MV-4-11 (cell line): ENCODE measurements around the gene NUCKS1.
"Not testable (repeated sequence)": the region's sequence is repeated elsewhere in the genome, so short reads cannot be mapped to it uniquely, and the experiment has no call there.

Experiments
- DNase-seq: peaks from one replicate; lab custom pipeline; 2025; lab: John Stamatoyannopoulos, UW

NUCKS1 gene

DNA sequence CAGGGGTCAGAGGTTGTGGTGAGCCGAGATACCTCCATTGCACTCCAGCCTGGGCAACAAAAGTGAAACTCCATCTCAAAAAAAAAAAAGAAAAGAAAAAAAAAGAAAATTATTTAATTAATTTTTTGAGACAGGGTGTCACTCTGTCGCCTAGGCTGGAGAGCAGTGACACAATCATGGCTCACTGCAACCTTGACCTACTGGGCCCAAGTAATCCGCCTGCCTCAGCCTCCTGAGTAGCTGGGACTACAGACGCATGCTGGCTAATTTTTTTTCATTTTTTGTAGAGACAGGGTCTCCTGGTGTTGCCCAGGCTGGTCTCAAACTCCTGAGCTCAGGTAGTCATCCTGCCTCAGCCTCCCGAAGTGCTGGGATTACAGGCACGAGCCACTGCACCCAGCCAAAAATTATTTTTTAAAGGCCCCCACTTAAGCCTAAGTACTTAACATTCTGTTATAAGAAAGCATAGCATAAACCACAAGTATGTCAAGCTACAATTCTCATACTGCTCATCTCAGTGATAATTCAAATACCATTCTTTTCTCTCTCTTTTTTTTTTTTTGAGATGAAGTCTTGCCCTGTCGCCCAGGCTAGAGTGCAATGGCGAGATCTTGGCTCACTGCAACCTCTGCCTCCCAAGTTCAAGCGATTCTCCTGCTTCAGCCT, 19.9 kb downstream of the NUCKS1 start:
- no peak for DNase-seq

DNA sequence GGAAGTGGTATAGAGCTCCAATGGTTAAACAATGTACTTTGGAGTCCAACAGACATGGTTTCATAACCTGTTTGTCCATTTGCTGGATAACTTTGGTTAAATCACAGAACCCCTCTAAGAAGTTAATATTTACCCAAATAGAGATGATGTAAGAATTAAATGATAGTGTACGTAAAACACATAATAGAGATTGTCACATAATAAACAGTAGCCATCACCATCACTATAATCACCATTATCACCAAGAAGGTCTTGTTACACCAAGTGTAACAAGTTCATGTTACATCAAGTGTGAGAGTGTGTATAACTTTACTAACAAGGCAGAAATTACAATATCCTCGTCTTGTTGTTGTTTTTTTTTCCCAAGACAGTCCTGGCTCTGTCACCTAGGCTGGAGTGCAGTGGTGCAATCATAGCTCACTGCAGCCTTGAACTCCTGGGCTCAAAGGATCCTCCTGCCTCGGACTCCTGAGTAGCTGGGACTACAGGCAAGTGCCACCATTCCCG, 23.3 kb downstream of the NUCKS1 start:
- no peak for DNase-seq

DNA sequence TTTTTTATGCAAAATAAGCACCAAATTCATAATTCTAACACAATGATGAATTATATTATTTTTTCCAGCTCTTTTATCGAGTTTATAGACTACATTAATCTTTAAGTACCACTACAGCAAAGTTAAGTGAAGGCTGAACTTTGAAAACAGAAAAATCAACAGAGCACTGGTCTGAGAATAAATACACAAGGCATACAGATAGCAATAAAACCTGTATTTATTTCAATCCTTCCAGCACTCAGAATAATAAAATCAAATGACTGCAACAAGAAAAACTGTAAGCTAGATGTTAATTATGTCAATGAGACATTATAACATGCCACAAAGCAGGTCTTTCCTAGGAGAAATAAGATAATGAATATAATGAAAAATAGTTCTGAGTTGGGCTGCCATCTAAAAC, 24.5 kb downstream of the NUCKS1 start:
- DNase-seq = no peak

DNA sequence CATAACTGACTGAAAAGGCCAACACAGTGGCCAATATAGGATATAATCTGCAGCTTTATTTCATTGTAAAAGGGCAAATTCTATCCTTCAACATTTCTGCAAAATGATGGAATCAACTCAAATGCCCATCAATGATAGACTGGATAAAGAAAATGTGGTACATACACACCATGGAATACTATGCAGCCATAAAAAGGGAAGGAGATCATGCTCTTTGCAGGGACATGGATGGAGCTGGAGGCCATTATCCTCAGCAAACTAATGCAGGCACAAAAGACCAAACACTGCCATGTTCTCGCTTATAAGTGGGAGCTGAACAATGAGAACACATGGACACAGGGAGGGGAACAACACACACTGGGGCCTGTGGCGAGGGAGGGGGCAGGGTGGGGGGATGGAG, 29.2 kb downstream of the NUCKS1 start:
- not testable (repeated sequence) for DNase-seq

DNA sequence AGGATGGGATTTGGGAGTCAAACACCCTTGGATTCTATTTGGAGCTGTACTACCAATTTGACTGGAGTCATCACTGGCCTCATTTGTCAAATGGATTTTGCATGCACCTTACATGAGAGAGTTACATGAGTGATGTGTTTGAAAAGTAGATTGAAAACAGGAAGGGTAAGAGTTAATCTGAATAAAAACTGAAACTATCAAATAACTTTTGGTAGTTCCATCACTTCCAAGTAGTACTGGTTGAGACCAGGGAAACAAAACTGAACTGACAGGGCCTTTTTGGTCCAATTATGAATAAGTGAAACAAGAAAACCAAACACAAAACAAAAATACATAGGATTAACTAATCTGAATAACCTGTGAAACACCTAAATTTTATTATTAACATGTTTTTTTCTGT, 30.2 kb downstream of the NUCKS1 start:
- no peak for DNase-seq

DNA sequence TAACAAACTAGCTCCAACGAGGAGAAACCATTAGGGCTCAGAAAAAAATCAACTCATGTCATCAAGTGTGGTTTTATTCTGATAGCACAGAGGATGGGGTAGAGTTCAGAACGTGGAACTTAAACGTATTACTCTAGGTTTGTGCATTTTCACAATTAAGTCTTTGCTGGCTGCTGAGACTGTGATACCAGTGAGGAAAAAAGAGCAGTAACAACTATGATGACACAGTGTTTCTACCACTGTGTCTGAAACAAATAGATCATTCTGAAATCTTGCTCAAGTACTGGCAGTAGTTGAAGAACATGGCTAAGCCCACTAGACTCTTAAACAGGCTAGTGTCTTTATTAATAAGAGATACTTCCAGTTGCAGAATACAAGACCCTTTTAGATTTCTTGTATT, 31.0 kb downstream of the NUCKS1 start:
- no peak for DNase-seq

DNA sequence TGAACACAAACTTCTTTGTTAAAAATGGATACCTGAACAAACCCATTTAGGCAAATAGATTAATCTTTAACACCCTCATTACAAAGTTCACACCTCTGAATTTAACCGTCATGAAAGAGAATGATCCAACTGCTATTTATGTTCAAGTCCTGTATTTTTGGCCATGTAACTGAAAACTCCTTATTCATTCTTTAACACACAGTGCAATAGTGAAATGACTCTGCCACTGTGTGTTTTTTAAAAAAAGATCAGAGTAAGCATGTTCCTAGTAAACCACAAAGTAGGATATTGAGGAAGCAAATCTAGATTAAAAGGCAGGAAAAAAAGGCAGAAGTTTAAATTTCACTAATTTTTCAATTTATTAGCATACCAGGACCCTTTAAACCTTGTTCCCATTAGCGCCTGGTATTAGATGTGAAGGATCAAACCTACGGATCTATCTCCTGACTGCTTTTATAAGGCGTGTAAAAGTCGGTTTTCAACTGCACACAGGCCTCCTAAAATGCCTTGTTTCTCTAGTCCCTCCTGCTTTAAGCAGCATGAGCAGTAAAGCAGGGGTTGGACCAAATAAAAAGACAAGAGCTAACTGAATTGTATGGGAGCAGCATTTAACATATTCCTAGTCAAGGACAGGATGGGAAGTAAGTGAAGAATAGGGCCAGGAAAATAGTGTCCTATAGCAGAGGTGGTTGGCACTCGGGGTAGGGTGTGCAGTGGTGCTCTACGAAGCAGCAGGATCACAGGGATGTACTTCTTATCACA, 33.4 kb downstream of the NUCKS1 start:
- no peak for DNase-seq

DNA sequence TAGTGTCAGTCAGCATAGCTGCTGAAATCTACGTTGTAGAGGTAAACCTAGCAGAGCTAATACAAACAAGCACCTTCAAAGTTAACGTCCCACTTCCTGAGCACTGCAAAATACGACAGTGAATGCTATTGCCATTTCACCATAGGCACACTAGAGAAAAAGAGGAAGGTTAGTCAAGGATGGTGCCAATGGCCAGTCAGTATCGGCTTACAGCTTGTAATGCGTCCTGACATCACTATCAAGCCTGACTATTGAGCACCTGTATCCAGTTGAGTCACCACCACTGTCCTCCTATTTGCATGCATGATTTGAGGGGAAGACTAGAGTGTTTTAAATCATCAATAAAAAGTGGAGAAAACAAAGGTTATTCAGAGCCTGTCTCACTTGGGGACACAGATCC, 34.4 kb downstream of the NUCKS1 start:
- peak; percentile 32 for DNase-seq

DNA sequence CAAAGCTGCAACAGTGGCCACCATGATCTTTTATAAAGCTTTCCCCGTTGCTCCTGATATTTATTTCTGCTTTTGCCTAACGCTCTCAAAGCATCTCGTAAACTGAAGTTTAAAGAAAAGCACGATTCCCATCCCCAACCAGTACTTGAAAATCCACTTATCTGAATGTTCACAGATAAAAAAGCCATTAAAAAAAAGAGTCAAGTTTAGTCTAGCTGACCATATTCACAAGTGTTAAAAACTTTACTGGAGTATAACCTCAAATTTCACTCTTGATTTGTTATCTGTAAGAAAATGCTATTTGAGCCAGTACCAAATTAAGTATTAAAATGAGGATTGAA, 35.1 kb downstream of the NUCKS1 start:
- no peak for DNase-seq

DNA sequence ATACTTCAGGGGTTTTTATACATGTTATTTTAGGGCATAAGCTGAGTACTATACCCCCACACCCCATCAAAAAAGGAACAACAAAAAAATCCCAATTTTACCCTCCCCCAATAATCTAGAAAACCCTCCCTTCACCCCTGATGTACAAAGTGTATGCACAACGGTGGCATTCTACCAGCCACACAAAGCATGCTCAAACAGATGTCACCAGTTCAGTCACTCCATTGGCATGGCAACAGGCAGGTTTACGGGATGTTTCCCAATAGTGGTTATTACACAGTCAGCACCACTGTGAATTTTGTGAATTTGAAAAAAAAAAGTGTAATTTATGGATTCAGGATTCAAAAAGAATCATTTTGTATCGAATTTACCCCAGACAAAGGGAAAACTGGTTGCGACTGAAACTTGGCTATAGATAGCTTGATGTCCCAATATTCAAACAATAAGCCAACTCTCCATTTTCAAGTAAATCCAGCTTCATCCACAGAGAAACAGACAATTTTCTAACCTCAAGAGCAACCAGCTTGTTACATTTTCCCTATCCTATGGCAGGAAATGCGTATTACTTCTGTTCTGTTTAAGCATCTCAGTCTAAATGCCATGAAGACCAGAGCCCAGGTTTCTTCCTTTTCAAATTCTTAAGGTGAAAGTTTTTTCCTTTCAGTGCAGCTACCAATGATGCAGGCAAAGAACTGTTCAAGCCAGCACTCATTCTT, 35.6 kb downstream of the NUCKS1 start:
- DNase-seq = peak; percentile 59

DNA sequence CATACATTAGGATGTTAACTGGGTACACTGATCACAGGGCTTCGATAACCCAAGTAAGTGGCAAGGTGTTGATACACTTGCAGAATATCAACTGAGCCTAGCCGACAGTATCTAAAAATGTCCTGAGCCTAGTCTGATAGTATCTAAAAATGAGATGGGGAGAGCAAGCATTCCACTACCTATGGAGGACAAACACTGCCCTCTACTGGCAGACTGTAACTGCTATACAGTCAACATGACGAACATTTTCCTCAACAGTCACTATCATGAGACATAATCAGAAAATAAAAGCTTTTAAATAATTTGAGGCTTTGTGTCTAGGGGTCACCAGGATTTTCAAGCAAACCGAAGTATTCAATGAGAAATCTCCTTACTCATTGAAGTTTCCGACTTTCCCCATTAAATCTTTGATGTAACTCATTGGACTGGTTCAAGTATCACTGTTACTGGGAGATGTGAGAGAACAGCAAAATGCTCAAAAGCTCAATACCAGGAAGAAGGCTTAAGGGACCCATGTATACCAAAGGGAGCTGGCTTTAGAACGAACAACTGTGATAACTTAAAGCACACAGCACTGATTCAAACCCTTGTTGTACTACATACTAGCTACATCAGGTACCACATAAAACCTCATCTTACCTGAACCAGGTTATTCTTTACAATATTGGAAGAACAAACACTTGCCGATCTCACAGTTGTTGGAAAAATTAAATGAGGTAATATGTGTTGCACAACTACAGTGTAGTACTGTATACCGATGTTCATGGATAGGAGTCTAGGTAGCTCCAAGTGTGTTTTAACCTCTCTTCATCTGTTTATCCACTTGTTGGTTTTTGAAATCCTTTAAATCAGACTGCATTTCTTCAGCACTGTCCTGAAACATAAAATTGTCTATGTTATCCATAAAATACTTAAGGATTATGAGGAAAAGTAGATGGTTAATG, 38.6 kb downstream of the NUCKS1 start:
- peak; percentile 70 for DNase-seq

DNA sequence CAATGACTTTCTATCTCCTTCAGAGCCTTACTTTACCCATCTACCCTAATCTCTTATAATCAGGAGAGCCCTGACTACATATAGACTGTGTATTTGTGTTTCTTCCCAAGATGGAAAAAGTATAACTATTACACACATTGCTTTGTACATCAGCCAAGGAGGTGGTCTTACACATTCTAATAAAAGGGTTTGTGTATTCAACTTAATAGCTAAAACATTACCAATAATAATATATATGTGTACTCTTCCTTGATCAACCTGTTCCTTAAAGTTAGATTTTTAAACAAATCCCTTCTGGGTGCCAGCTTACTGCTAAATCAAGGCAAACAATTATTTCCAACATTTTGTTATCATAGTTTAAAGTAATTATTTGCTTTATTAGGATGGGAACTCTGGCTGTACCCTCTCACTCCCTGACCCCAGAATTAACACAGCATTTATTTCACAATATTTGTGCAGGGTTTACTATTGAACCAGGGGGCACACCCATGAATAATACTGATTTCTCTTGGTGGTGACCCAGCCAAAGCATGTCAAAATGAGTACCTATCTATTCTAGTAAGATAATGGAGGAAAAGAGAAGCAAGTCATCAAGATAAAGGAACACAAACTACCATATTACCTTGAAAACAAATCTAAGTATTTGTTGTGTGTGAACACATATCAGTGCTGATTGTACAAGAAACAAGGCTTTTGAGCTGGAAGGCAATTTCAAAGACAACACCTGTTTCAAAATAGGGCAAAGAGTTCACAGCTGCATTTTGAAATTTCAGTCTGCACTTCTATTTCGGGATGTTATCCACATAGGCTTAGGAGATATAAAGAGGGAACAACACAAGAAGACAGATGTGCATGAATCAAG, 39.5 kb downstream of the NUCKS1 start:
- DNase-seq = no peak

DNA sequence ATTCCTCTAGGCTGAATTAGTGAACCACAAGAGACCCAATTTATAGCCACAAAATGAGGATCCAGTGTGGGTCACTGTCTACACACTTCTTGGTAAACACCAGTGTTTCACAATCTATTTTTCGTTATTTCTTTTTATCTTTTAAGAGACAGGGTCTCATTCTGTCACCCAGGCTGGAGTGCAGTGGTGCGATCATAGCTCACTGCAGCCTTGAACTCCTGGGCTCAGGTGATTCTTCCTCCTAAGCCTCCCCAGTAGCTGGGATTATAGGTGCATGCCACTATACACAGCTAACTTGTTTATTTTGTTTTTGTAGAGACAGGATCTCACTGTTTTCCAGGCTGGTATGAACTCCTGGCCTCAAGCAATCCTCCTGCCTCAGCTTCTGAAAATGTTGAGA, 40.3 kb downstream of the NUCKS1 start:
- no peak for DNase-seq

DNA sequence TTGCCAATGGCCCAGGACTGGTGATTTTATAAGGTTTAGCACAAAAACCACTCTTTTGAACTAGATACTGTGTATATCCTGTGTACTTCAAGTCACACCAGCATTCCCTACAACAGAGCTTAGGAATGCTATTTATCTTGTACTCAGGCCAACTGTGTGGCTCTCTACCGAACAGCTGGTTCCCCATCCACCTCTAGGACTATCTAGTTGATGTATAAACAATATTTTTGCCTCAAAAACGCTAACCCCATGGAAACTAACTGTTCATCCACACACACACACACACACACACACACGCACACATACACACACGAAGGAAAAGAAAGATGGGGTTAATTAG, 41.0 kb downstream of the NUCKS1 start:
- DNase-seq = no peak

DNA sequence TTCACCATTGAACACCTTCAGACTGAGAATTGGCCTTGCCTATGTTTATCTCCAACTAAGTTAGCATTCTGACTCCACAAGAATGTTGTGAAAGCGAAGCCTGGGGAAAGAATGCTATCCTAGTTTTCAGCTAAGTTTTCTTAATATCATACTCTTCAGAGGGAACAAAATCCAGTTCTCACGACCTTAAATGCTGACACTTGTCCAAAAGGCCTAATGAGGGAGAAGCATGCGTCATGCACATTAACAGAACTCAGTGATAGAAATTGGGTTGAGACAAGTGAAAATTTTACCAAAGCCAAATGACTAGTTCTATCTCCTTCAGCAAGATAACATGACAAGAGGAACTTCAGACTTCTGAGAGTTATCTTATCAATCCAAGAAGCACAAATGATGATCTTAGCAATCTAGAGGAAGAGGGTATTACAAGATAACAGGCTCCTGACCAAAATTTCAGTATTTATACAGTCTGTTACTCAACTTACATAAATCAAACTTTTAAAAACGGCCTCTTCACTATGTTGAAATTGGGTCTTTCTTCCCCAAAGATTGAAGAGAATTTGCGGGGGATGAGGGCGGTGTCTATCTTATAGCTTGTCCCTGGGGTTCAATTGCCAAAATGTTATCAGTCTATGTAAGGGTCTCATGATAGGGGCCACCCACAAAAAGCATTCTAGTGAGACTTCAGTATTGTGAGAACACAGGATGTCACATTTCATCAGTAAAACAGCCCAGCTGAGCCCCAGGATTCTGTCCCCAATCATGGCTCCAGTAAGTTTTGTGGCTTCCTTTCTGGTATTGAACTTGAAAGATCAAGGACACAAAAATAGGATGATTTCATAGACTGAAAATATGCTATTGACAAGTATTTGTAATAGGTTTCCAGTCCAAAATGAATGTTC, 43.1 kb downstream of the NUCKS1 start:
- peak; percentile 63 for DNase-seq

DNA sequence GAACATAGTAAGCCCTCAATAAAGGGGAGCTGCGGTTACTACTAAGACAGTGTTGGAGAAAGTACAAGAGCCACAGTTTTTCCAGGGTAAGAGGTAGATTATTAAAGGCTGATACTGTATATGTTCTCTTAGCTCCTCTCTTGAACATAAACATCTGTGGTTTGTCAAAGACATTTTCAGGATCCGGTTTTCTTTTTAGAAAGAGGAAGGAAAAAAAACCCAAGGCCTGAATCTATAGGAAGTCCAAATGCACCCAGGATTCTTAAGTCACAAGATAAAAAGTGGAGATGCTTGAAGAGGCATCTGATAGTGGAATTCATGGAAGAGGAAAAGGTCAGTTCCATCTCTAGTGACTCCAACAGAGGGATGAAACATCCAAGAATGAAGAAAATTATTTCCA, 45.1 kb downstream of the NUCKS1 start:
- DNase-seq = peak; percentile 81

DNA sequence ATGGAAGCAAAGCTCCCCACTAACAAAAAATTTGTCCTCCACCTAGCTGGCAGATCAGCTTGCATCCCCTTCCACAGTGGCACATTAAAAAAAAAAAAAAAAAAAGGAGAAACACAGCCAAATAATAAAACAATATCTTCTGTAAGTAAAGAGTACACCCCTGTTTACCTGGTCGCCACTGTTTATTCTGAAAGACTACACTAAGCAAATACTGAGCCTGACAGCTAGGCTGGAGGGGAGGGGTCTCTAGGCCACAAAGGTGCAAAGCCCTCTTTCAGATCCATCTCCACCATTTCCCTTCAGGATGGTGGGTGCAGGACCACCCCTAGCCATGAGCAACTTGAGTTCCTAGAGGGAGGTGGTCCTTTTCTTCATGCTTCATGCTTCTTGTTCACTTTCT, 46.9 kb downstream of the NUCKS1 start:
- DNase-seq = no peak

DNA sequence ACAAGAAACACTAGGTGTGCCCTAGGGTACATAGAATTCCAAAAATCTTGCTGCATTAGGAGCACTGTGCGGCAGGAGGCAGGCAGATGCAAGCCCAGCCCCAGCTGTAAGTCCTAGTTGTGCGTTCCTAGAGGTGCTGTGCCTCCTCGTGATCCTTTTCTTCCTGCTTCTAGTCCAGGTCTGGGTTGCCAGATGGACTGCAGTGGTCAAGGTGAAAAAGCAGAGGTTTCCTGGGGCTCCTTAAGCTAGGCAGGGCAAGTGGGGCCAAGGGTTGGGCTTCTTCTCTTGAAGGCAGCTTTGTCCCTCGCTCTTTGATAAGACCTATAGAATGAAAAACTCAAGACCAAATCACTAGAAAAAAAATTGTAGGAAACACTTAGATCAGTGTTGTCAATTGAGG, 48.1 kb downstream of the NUCKS1 start:
- no peak for DNase-seq

DNA sequence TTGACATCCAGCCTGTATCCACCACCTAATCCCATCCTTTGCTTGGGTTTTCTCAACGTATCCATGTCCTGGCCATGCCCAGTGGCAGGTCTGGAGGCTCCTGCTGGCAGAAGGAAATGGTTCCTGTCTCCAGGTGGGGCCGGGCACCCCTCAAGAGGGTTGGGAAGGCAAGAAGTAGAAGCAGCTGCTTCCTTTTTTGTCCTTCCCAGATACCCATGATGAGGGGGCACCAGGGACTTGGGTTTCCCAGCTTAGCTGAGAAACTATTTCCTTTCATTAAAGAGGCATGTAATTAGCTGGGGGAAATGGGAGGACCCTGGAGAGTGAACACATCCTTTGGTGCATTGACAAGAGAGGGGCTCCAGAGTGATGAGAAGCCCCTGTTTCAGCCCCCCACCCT, 48.6 kb downstream of the NUCKS1 start:
- no peak for DNase-seq

DNA sequence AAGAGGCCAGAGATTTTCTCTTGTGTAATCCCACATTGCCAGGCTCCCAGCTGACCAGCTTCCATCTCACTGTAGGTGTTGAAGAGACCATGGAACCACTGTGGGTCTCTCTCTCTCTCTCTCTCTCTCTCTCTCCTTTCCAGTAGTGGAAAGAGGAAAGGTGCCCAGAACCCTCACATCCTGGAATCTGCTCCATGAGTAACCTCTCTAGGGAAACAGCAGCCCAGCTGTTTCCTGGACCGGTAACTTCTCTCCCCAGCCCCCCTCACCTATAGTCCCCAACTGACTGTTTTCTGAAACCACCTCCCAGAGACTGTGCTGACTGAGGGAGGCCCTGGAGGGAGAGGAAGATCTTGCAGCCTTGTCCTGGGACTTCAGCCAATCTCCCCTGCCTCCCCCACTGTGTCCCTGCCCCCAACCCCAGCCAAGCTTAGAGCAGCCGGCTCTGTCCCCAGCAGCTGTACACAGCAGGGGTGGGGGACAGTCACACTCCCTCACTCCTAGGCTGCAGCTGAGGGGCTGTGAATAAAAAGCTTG, 49.0 kb downstream of the NUCKS1 start:
- DNase-seq = no peak
